Panc1 (cell line): Measurements from ENCODE around the gene PGAM2. TPM values are rescaled to one million over a fixed set of nuclear protein-coding genes. Genes with fewer than 3 reads are reported as not detected.

Source experiments
- ATAC-seq: fragments of 200-7000 bp; cut with Tn5 transposase; 2 replicates; pipeline ENCODE4 v1.9.1; 2020; ENCODE audit warnings: mild to moderate bottlenecking, moderate library complexity
- BruUV-seq: library from RNA; stranded (reverse); fragments of 400-500 nt; replicated peaks from 2 replicates; lab custom pipeline; 2021; lab: Mats Ljungman, UMichigan
- CTCF ChIA-PET: fragments of 300-600 bp; sonication (Branson Sonifier 250); formaldehyde crosslinking; loops from one replicate; lab custom pipeline; 2022; ENCODE audit warnings: antibody characterized with exemption; lab: Charles Lee
- POLR2A ChIA-PET: fragments of 300-600 bp; sonication (Branson Sonifier 250); formaldehyde crosslinking; loops from one replicate; lab custom pipeline; 2022; ENCODE audit warnings: antibody characterized with exemption; lab: Charles Lee
- DNase-seq: peaks from one replicate; pipeline ENCODE4 v3.0.0-alpha.2; 2010; ENCODE audit warnings: low read depth, low spot score
- H3K27ac ChIP-seq: 2 replicates; pipeline ENCODE4 v1.5.1; 2011; ENCODE audit warnings: mild to moderate bottlenecking, low read length, inconsistent platforms
- H3K27me3 ChIP-seq: fragments of 200-500 bp; sonication (Bioruptor generic); 2 replicates; pipeline ENCODE4 v1.6.0; 2014; ENCODE audit warnings: low read length, inconsistent platforms; ENCODE audit not compliant: control insufficient read depth, insufficient read depth
- H3K36me3 ChIP-seq: fragments of 200-500 bp; sonication (Bioruptor generic); 2 replicates; pipeline ENCODE4 v1.5.1; 2014; ENCODE audit warnings: inconsistent platforms, mild to moderate bottlenecking, low read length, moderate library complexity; ENCODE audit not compliant: control insufficient read depth, insufficient read depth
- H3K4me1 ChIP-seq: 2 replicates; pipeline ENCODE4 v1.5.1; 2011; ENCODE audit warnings: inconsistent platforms, mild to moderate bottlenecking, low read length, moderate library complexity; ENCODE audit not compliant: control insufficient read depth, insufficient read depth
- H3K4me3 ChIP-seq, 2 experiments: 2 replicates each; pipeline ENCODE4 v1.5.1; 2011 to 2012; ENCODE audit warnings: low read depth in 2 of 2, low read length in 2 of 2, mild to moderate bottlenecking in 2 of 2, inconsistent platforms in 1 of 2, moderate library complexity in 1 of 2
- H3K9me3 ChIP-seq: fragments of 200-500 bp; sonication (Bioruptor generic); 2 replicates; pipeline ENCODE4 v1.5.1; 2014; ENCODE audit warnings: low read depth, mild to moderate bottlenecking, inconsistent platforms, low read length, moderate library complexity; ENCODE audit not compliant: control insufficient read depth, insufficient read depth
- CTCF ChIP-seq: fragments of 450-650 bp; IDR thresholded peaks from 2 replicates; pipeline ENCODE4 v1.5.1; 2017; ENCODE audit warnings: mild to moderate bottlenecking
- POLR2AphosphoS5 ChIP-seq: IDR thresholded peaks from 2 replicates; pipeline ENCODE4 v1.6.1; 2012; ENCODE audit warnings: mild to moderate bottlenecking, low read depth, low read length, moderate library complexity
- REST ChIP-seq, 2 experiments: IDR thresholded peaks; 2 replicates each; pipeline ENCODE4 v1.6.1; 2011 to 2012; ENCODE audit warnings: low read depth in 2 of 2, control low read depth in 1 of 2, low read length in 1 of 2, mild to moderate bottlenecking in 1 of 2, moderate library complexity in 1 of 2; ENCODE audit not compliant: insufficient read depth in 1 of 2
- SIN3A ChIP-seq: IDR thresholded peaks from 2 replicates; pipeline ENCODE4 v1.6.1; 2012; ENCODE audit warnings: low read depth, mild to moderate bottlenecking, low read length, moderate library complexity, borderline replicate concordance; ENCODE audit not compliant: insufficient read depth
- TCF7L2 ChIP-seq: IDR thresholded peaks from 2 replicates; pipeline ENCODE4 v1.6.1; 2011; ENCODE audit warnings: mild to moderate bottlenecking, low read depth, low read length, inconsistent platforms
- in situ Hi-C: cut with HindIII; loops from 2 replicates; pipeline ENCODE4 v1.10.0; 2016; ENCODE audit warnings: low sequenced_read_pairs, low pct_unique_long_range_greater_than_20kb
- intact Hi-C: fragments of 100-400 bp; cut with micrococcal nuclease; formaldehyde crosslinking; loops from one replicate; pipeline ENCODE4 v1.10.0; 2022; ENCODE audit not compliant: unreplicated experiment
- total RNA-seq: library from RNA; stranded (reverse); gene quantifications from one replicate; pipeline ENCODE4 v1.2.1, GENCODE V29; 2021; ENCODE audit not compliant: unreplicated experiment

The PGAM2 gene
- total RNA-seq, 1 experiment from 2014 or later, result 1.3 TPM

DNA sequence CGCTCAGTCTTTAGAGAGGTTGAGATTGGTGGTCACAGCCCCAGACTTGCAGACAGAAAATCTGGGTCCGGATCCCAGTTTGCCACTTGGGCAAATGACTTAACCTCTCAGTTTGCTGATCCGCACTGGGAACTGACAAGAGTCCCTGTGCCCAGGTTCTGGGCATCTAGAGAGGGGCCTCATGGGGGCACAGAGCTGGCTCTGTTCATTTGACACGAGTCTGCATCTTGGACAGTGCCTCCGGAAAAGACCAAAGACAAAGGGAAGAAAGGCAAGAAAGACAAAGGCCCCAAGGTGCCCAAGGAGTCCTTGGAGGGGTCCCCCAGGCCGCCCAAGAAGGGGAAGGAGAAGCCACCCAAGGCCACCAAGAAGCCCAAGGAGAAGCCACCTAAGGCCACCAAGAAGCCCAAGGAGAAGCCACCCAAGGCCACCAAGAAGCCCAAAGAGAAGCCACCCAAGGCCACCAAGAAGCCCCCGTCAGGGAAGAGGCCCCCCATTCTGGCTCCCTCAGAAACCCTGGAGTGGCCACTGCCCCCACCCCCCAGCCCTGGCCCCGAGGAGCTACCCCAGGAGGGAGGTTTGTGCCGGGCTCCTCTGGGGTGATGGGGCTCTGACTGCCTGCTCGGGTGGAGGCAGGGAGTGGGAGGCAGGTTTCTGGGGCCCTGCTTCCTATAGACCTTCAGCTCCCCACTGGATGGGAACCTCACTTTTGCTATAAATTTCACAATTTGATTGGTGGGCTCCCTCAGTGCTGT lies 41.1 kb upstream of the PGAM2 start:
- no peak for ATAC-seq
- CTCF ChIA-PET, result no interaction called here
- Histone ChIP-seq H3K27ac (no peak overlapping the region), H3K9me3 (no peaks in the 10 kb centered on the region), H3K36me3 (no peaks in the 10 kb centered on the region), H3K4me1 (no peaks in the 10 kb centered on the region), H3K4me3 (no peak overlapping the region; a peak in 1 of 4 replicates), H3K27me3 (no peaks in the 10 kb centered on the region)
- no peak for DNase-seq
- POLR2A ChIA-PET, result no interaction called here
- TF ChIP-seq SIN3A (no peak), CTCF (no peak), POLR2AphosphoS5 (no peak)
- BruUV-seq, result no TSS peak
- intact Hi-C loops (no loop called here), in situ Hi-C loops (no loop called here)

DNA sequence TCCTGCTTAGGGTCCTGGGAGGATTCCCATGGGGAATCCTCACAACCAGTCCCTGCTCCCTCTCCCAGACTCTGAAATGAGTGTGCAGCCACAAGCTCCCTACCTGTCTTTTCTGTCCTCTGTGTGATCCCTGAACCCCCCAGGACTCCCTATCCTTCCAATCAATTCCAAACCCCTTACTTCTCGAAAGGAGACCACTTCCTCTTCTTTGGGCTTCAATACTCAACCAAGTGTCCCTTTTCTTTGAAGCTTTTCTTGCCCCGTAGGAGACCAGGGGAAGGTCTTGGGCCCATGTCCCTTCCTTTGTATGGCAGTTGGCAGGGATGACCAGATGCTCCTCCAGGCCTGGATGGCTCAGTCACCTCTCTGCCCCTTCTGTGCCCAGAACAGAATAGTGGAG lies 40.5 kb upstream of the PGAM2 start:
- TF ChIP-seq TCF7L2 (no peak), POLR2AphosphoS5 (no peak), SIN3A (no peak), REST (IDR thresholded peaks at IDR 0.05; ENCODE audit: insufficient read depth in 1 of 2, low read depth in 2 of 2, low read length in 1 of 2) (no peak), CTCF (no peak)
- POLR2A ChIA-PET, result no interaction called here
- Histone ChIP-seq H3K27me3 (no peaks in the 10 kb centered on the region), H3K27ac (no peak overlapping the region), H3K36me3 (no peaks in the 10 kb centered on the region), H3K4me3 (peak overlapping the region in 1 of 2 experiments; percentile 30; a peak in 1 of 4 replicates), H3K4me1 (peaks cover 4% of the 10 kb centered on the region; the same call in 1 of the 2 replicates), H3K9me3 (no peaks in the 10 kb centered on the region)
- intact Hi-C loops (no loop called here), in situ Hi-C loops (no loop called here)
- CTCF ChIA-PET, result no interaction called here
- BruUV-seq, result no TSS peak
- ATAC-seq (no peak), DNase-seq (no peak)
